ENCODE results near the gene VCL.

Gene VCL

DNA sequence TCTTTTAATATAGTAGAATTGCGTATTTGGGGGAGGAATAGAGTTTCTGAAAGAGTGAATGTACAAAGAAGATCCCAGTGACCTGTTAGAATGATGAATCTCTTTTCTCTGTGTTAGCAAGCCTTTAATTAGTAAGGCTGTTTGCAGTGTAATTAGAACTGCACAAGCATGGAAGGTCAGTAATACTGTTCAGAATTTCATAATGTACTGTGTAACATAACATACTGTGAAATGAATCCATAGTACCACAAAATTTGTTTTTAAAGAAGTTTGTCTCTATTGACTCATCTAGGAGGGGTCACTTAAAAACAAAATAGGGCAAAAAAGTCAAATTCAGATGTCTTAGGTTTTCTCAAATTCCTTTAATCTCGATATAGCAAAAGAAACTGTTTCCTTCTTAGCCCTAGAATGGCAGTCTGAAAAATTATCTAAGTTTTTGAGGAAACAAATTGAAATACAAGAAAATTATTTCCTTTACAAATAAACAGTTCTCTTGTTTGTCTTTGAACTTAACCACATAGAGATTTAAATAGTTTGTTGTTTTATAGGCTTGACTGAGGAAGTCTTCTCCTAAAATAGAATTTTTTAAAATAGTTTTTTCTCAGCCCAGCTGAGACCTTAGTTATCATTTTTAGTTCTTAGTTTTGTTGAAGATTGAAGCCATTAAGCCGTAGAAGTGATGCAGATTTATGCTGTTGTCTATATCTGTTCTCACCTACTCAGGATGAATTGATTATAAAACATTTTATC is 165.6 kb downstream of the VCL start:
- DNase-seq, result no peak

GRCh38 chr10:74164716-74165529 is 167.0 kb downstream of the VCL start:
- DNase-seq, result no peak

- DNase-seq, result no peak
These were observed 167.6 kb downstream of the VCL start for GRCh38 chr10:74165530-74165901.

DNA sequence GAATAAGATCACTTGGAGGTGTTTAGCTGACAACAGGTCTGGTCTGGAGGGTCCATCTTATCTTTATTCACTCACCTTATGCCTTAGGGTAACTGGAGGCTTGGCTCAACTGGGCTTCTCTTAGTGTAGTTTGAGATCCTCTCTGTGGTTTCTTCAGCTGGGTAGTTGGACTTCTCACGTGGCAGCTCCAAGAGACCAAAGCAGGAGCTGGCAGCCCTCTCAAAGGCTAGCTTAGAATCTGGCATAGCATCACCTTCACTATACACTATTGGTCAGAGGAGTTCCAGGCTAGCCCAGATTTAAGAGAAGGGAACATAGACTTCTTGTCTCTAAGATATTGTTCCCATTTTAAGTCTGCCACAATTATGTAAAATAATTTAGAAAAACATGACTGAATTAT is 169.5 kb downstream of the VCL start:
- DNase-seq, result no peak

Data from NCI-H1436 treated with DMSO at 0.1 percent for 48 hours (cell line).